ENCODE results near the gene RSF1.
"Not testable (repeated sequence)": the region's sequence is repeated elsewhere in the genome, so short reads cannot be mapped to it uniquely, and the experiment has no call there.

RSF1 gene

GRCh38 chr11:77658213-77659013, 162.1 kb downstream of the RSF1 start:
- DNase-seq: peak in 1 of 2 experiments; percentile 10
- no peak for TF ChIP-seq GATA1 (IDR thresholded peaks at IDR 0.05; ENCODE audit: low read depth, low read length)
- TF ChIP-seq POLR2A (IDR thresholded peaks at IDR 0.05; ENCODE audit: low read length): no peak

- DNase-seq: no peak
- no peak for TF ChIP-seq GATA1 (IDR thresholded peaks at IDR 0.05; ENCODE audit: low read depth, low read length)
- no peak for TF ChIP-seq POLR2A (IDR thresholded peaks at IDR 0.05; ENCODE audit: low read length)
Observed at GRCh38 chr11:77656362-77656761, 164.2 kb downstream of the RSF1 start.

- DNase-seq: no peak
- TF ChIP-seq POLR2A (IDR thresholded peaks at IDR 0.05; ENCODE audit: low read length) (no peak), GATA1 (IDR thresholded peaks at IDR 0.05; ENCODE audit: low read depth, low read length) (no peak)
Observed at GRCh38 chr11:77654770-77655434, 165.6 kb downstream of the RSF1 start.

- TF ChIP-seq POLR2A (IDR thresholded peaks at IDR 0.05; ENCODE audit: low read length): no peak
- TF ChIP-seq GATA1 (IDR thresholded peaks at IDR 0.05; ENCODE audit: low read depth, low read length): no peak
Observed at GRCh38 chr11:77650123-77650522, 170.4 kb downstream of the RSF1 start.

GRCh38 chr11:77647654-77648305, 172.7 kb downstream of the RSF1 start:
- TF ChIP-seq GATA1 (IDR thresholded peaks at IDR 0.05; ENCODE audit: low read depth, low read length): no peak
- no peak for TF ChIP-seq POLR2A (IDR thresholded peaks at IDR 0.05; ENCODE audit: low read length)

More at GRCh38 chr11:77650123-77650522, 170.4 kb downstream of the RSF1 start:
- no peak for DNase-seq

GRCh38 chr11:77644887-77645286, 175.6 kb downstream of the RSF1 start:
- DNase-seq: no peak
- no peak for TF ChIP-seq POLR2A (IDR thresholded peaks at IDR 0.05; ENCODE audit: low read length)
- no peak for TF ChIP-seq GATA1 (IDR thresholded peaks at IDR 0.05; ENCODE audit: low read depth, low read length)

More at GRCh38 chr11:77647654-77648305, 172.7 kb downstream of the RSF1 start:
- DNase-seq: no peak

GRCh38 chr11:77642228-77642627, 178.3 kb downstream of the RSF1 start:
- DNase-seq: no peak
- TF ChIP-seq GATA1 (IDR thresholded peaks at IDR 0.05; ENCODE audit: low read depth, low read length) (no peak), POLR2A (IDR thresholded peaks at IDR 0.05; ENCODE audit: low read length) (no peak)

GRCh38 chr11:77637345-77638165, 183.0 kb downstream of the RSF1 start, which contains the start of gene CLNS1A:
TSS of gene CLNS1A (minus strand) at chr11:77637794. CDS start at chr11:77637714, 80 bp downstream.
- DNase-seq: peak; percentile 90 to 92
- TF ChIP-seq GATA1 (IDR thresholded peaks at IDR 0.05; ENCODE audit: low read depth, low read length) (no peak), POLR2A (IDR thresholded peaks at IDR 0.05; ENCODE audit: low read length) (peak; percentile 95)

GRCh38 chr11:77636731-77637344, 183.7 kb downstream of the RSF1 start:
- DNase-seq: peak; percentile 52
- no peak for TF ChIP-seq GATA1 (IDR thresholded peaks at IDR 0.05; ENCODE audit: low read depth, low read length)
- TF ChIP-seq POLR2A (IDR thresholded peaks at IDR 0.05; ENCODE audit: low read length): no peak

- not testable (repeated sequence) for DNase-seq
Observed at GRCh38 chr11:77633926-77634325, 186.6 kb downstream of the RSF1 start.

GRCh38 chr11:77630157-77630710, 190.3 kb downstream of the RSF1 start:
- no peak for TF ChIP-seq POLR2A (IDR thresholded peaks at IDR 0.05; ENCODE audit: low read length)
- no peak for TF ChIP-seq GATA1 (IDR thresholded peaks at IDR 0.05; ENCODE audit: low read depth, low read length)
- DNase-seq: no peak

GRCh38 chr11:77619576-77620198, 200.8 kb downstream of the RSF1 start:
- TF ChIP-seq GATA1 (IDR thresholded peaks at IDR 0.05; ENCODE audit: low read depth, low read length) (no peak), POLR2A (IDR thresholded peaks at IDR 0.05; ENCODE audit: low read length) (no peak)
- DNase-seq: peak; percentile 60 to 82

Measured in erythroblast (primary cell).